K562 (cell line): Measurements from ENCODE around the gene RC3H2. TPM values are rescaled to one million over a fixed set of nuclear protein-coding genes. Genes with fewer than 3 reads are reported as not detected.

Experiments used
- ATAC-seq: fragments of 200-7000 bp; cut with Tn5 transposase; 3 replicates; pipeline ENCODE4 v1.9.1; 2020; ENCODE audit warnings: moderate library complexity
- BruUV-seq: library from RNA; stranded (reverse); fragments of 400-500 nt; replicated peaks from 2 replicates; lab custom pipeline; 2021; lab: Mats Ljungman, UMichigan
- CTCF ChIA-PET: fragments of 300-600 bp; formaldehyde crosslinking; extraction: SDS; loops from one replicate; lab custom pipeline; 2021; ENCODE audit warnings: low intra/inter-chr PET ratio; lab: Yijun Ruan, JAX
- POLR2A ChIA-PET: fragments of 300-600, 350-650 bp; sonication (Branson Sonifier 250); formaldehyde crosslinking; extraction: SDS; loops from one replicate; lab custom pipeline; 2021; ENCODE audit warnings: antibody characterized with exemption, inconsistent platforms; lab: Yijun Ruan, JAX
- DNase-seq, 4 experiments: peaks; one replicate each; pipeline versions ENCODE4 v3.0.0 to v3.0.0-alpha.2; 2011 to 2018; ENCODE audit warnings: low spot score in 3 of 4, mixed read lengths in 3 of 4; ENCODE audit errors: extremely low read depth in 1 of 4
- FAIRE-seq: peaks from 2 replicates; lab custom pipeline; 2011; peaks lifted over from hg19 to GRCh38; lab: Jason Lieb, UNC
- H2AFZ ChIP-seq: 2 replicates; pipeline ENCODE4 v1.6.0; 2011; ENCODE audit warnings: low read depth, low read length, control low read depth, inconsistent platforms
- H3K27ac ChIP-seq: fragments of 200-600 bp; 3 replicates; pipeline ENCODE4 v1.8.0; 2011; ENCODE audit warnings: low read depth, mild to moderate bottlenecking, control low read depth, inconsistent platforms, low read length, moderate library complexity, mixed read lengths; ENCODE audit errors: extremely low read depth
- H3K27me3 ChIP-seq, 2 experiments: fragments of 300-600 bp in 1 of 2; 2 replicates in 1 of 2; 3 replicates in 1 of 2; pipeline versions ENCODE4 v1.6.0 to v1.8.0; 2011; ENCODE audit warnings: inconsistent platforms in 2 of 2, low read length in 2 of 2, mild to moderate bottlenecking in 1 of 2, mixed read lengths in 1 of 2, moderate library complexity in 1 of 2; ENCODE audit not compliant: control insufficient read depth in 2 of 2, insufficient read depth in 2 of 2
- H3K36me3 ChIP-seq: fragments of 300-600 bp; 3 replicates; pipeline ENCODE4 v1.8.0; 2011; ENCODE audit warnings: mild to moderate bottlenecking, low read length, inconsistent platforms; ENCODE audit not compliant: control insufficient read depth, insufficient read depth
- H3K4me1 ChIP-seq, 2 experiments: fragments of 200-600 bp in 1 of 2; replicated peaks in 1 of 2; 2 replicates in 1 of 2; 3 replicates in 1 of 2; pipeline versions ENCODE4 v1.5.1 to v1.8.0; 2011; ENCODE audit warnings: inconsistent platforms in 2 of 2, low read length in 2 of 2, mild to moderate bottlenecking in 1 of 2, mixed read lengths in 1 of 2, moderate library complexity in 1 of 2; ENCODE audit not compliant: control insufficient read depth in 2 of 2, insufficient read depth in 2 of 2
- H3K4me2 ChIP-seq: 2 replicates; pipeline ENCODE4 v1.6.1; 2011; ENCODE audit warnings: low read length, control low read depth, inconsistent platforms, mixed read lengths; ENCODE audit not compliant: insufficient read depth
- H3K4me3 ChIP-seq: fragments of 200-600 bp; sonication (generic), shearing (Covaris generic); 2 replicates; pipeline ENCODE4 v1.5.1; 2016; ENCODE audit warnings: control low read depth, inconsistent platforms
- H3K79me2 ChIP-seq: fragments of 200-600 bp; 3 replicates; pipeline ENCODE4 v1.8.0; 2011; ENCODE audit warnings: low read length, inconsistent platforms; ENCODE audit not compliant: control insufficient read depth, insufficient read depth
- H3K9ac ChIP-seq, 2 experiments: 2 replicates each; pipeline versions ENCODE4 v1.6.0 to v1.6.1; 2011; ENCODE audit warnings: low read depth in 2 of 2, low read length in 2 of 2, control low read depth in 1 of 2, inconsistent platforms in 1 of 2, mild to moderate bottlenecking in 1 of 2, mixed read lengths in 1 of 2; ENCODE audit not compliant: insufficient read depth in 1 of 2
- H3K9me1 ChIP-seq: one replicate; pipeline ENCODE4 v1.6.0; 2011; ENCODE audit warnings: inconsistent platforms, mild to moderate bottlenecking, low read length, moderate library complexity; ENCODE audit not compliant: control insufficient read depth, insufficient read depth
- H3K9me3 ChIP-seq: replicated peaks from 2 replicates; pipeline ENCODE4 v1.5.1; 2011; ENCODE audit warnings: low read depth, low read length, inconsistent platforms; ENCODE audit not compliant: control insufficient read depth, insufficient read depth
- H4K20me1 ChIP-seq: replicated peaks from 2 replicates; pipeline ENCODE4 v1.6.1; 2011; ENCODE audit warnings: low read length, inconsistent platforms, mixed read lengths; ENCODE audit not compliant: control insufficient read depth, insufficient read depth
- CC2D1A ChIP-seq: fragments of 450-650 bp; IDR thresholded peaks from 2 replicates; pipeline ENCODE4 v1.6.1; 2017; ENCODE audit warnings: mild to moderate bottlenecking
- CCNT2 ChIP-seq: IDR thresholded peaks from 2 replicates; pipeline ENCODE4 v1.6.1; 2011; ENCODE audit warnings: borderline replicate concordance, low read depth, mild to moderate bottlenecking, moderate library complexity, mixed read lengths, low read length; ENCODE audit not compliant: insufficient read length; ENCODE audit errors: extremely low read depth
- E2F1 ChIP-seq: sonication (generic); formaldehyde crosslinking; IDR thresholded peaks from 2 replicates; pipeline ENCODE4 v1.8.1; 2023; ENCODE audit warnings: mild to moderate bottlenecking, missing genetic modification reagents, moderate library complexity
- HNRNPL ChIP-seq: fragments of 200-400 bp; formaldehyde crosslinking; IDR thresholded peaks from 2 replicates; pipeline ENCODE4 v1.6.1; 2017; ENCODE audit warnings: low read depth, mild to moderate bottlenecking, low read length
- NFE2L1 ChIP-seq: fragments of 450-650 bp; IDR thresholded peaks from 2 replicates; pipeline ENCODE4 v1.6.1; 2016; ENCODE audit warnings: missing genetic modification characterization, low read depth, mild to moderate bottlenecking, missing compliant biosample characterization, moderate library complexity, borderline replicate concordance
- TAF7 ChIP-seq: fragments of 450-650 bp; IDR thresholded peaks from 2 replicates; pipeline ENCODE4 v1.6.1; 2016; ENCODE audit warnings: missing genetic modification characterization, missing compliant biosample characterization
- TCF15 ChIP-seq: fragments of 250-450 bp; sonication (Bioruptor Pico); IDR thresholded peaks from 2 replicates; pipeline ENCODE4 v1.8.0; 2022; ENCODE audit warnings: moderate library complexity, mild to moderate bottlenecking, inconsistent platforms
- WGBS: fragments of 100-300 bp; shearing (Covaris generic); methylation state at CpG from one replicate; pipeline ENCODE4 v1.1.6; 2016; ENCODE audit warnings: low coverage, mixed read lengths; ENCODE audit not compliant: insufficient coverage; ENCODE audit errors: missing lambda C conversion rate; 5-methylcytosine and 5-hydroxymethylcytosine counted together
- in situ Hi-C: fragments of 300-500 bp; cut with MboI; formaldehyde crosslinking; loops from 4 replicates; pipeline ENCODE4 v1.15.0; 2018; ENCODE audit warnings: inconsistent platforms, mixed read lengths
- intact Hi-C: fragments of 100-400 bp; cut with micrococcal nuclease; formaldehyde crosslinking; loops from 2 replicates; pipeline ENCODE4 v1.14.2; 2022
- polyA plus RNA-seq, 8 experiments: library from polyadenylated mRNA; depleted of rRNA in 4 of 8; stranded (reverse) in 5 of 8; unstranded in 3 of 8; fragments of >200 nt; fragmentation: Nextera tagmentation in 2 of 8; fragmentation: Illumina TruSeq in 1 of 8; extraction: Ambion mirVana in 2 of 8; extraction: Trizol in 1 of 8; gene quantifications; 2 replicates each; pipeline versions ENCODE4 v1.2.1 to v1.2.3, GENCODE V29; 2011 to 2014; ENCODE audit warnings: inconsistent platforms in 1 of 8, missing spikeins in 1 of 8
- total RNA-seq, 7 experiments: library from RNA; depleted of rRNA in 6 of 7; stranded (reverse); fragments of >200 nt in 6 of 7; fragmentation: Illumina TruSeq in 2 of 7; extraction: Trizol in 2 of 7; gene quantifications; 2 replicates each; pipeline versions ENCODE4 v1.2.1 to v1.2.3, GENCODE V29; 2011 to 2021; ENCODE audit warnings: low replicate concordance in 1 of 7
- TF ChIP-seq, protein P1 (sequence below): fragments of 250-450 bp; sonication (Bioruptor Pico); IDR thresholded peaks from 2 replicates; pipeline ENCODE4 v1.4.0; 2020; ENCODE audit warnings: mild to moderate bottlenecking
- TF ChIP-seq, protein P2 (sequence below): fragments of 450-650 bp; formaldehyde crosslinking; IDR thresholded peaks from 2 replicates; pipeline ENCODE4 v1.4.0; 2022; ENCODE audit warnings: mild to moderate bottlenecking, moderate library complexity

RC3H2 gene
- total and polyA plus RNA-seq, 9 of the 15 experiments (the other 6 are each of a cell fraction or from before 2014, with no cell fraction given), result 5.6 to 35.4 (median 18.6) TPM

GRCh38 chr9:122931226-122932121 is 26.3 kb upstream of the RC3H2 start, which contains the start of gene ZBTB26:
Gene ZBTB26 (minus strand): TSS chr9:122931512. CDS start chr9:122919934, 11,578 bp downstream.
- no peaks in the 10 kb centered on the region for H3K9me3 ChIP-seq
- H3K79me2 ChIP-seq, result peaks cover 71% of the 10 kb centered on the region
- FAIRE-seq (peak; percentile 86), DNase-seq (peak; percentile 95 to 99 (median 98)), ATAC-seq (peak; percentile 98)
- H3K27ac ChIP-seq, result peak within 1 kb of the TSS; percentile 75
- peaks cover 7 to 9% of the 10 kb centered on the region in 2 experiments; a peak in 3 of 5 replicates for H3K4me1 ChIP-seq
- H3K9ac ChIP-seq, result peak within 1 kb of the TSS; percentile 87 to 98
- under 1% methylated on average over 42 of the region's 51 CpGs for WGBS
- in situ Hi-C loops (no loop called here), intact Hi-C loops (loop anchor here (1.0 kb wide), 1 partner anchor 27 kb away; no protein-coding TSS in a partner anchor)
- ChIA-PET CTCF (no interaction called here), POLR2A (interaction anchor here (0.6 to 2.8 kb wide), 13 partner anchors 8 to 1290 kb away, joined by 3 to 12 read pairs (median 3); partner anchors contain the start of genes RABGAP1, RC3H2 and ZBTB6)
- peak within 1 kb of the TSS; percentile 89 for H2AFZ ChIP-seq
- BruUV-seq, result TSS peak; percentile 65
- H4K20me1 ChIP-seq, result no peaks in the 10 kb centered on the region
- peaks cover 4% of the 10 kb centered on the region for H3K9me1 ChIP-seq
- no peaks in the 10 kb centered on the region for H3K27me3 ChIP-seq
- H3K36me3 ChIP-seq, result peaks cover 21% of the 10 kb centered on the region
- peak within 1 kb of the TSS; percentile 89 for H3K4me2 ChIP-seq
- H3K4me3 ChIP-seq, result peak within 1 kb of the TSS; percentile 69
- 0 out of 2 replicates have a peak, but pooled peaks have one; percentile 14 for TF ChIP-seq HNRNPL
- 0 out of 2 replicates have a peak, but pooled peaks have one; percentile 53 for TF ChIP-seq CC2D1A
- TF ChIP-seq E2F1 (CRISPR knock-in tag), result no peak
- TF ChIP-seq, protein P1, sequence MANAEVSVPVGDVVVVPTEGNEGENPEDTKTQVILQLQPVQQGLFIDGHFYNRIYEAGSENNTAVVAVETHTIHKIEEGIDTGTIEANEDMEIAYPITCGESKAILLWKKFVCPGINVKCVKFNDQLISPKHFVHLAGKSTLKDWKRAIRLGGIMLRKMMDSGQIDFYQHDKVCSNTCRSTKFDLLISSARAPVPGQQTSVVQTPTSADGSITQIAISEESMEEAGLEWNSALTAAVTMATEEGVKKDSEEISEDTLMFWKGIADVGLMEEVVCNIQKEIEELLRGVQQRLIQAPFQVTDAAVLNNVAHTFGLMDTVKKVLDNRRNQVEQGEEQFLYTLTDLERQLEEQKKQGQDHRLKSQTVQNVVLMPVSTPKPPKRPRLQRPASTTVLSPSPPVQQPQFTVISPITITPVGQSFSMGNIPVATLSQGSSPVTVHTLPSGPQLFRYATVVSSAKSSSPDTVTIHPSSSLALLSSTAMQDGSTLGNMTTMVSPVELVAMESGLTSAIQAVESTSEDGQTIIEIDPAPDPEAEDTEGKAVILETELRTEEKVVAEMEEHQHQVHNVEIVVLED (CRISPR knock-in tag), result 0 out of 2 replicates have a peak, but pooled peaks have one; percentile 4
- TF ChIP-seq TCF15, result no peak
- TF ChIP-seq, protein P2, sequence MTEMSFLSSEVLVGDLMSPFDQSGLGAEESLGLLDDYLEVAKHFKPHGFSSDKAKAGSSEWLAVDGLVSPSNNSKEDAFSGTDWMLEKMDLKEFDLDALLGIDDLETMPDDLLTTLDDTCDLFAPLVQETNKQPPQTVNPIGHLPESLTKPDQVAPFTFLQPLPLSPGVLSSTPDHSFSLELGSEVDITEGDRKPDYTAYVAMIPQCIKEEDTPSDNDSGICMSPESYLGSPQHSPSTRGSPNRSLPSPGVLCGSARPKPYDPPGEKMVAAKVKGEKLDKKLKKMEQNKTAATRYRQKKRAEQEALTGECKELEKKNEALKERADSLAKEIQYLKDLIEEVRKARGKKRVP (CRISPR knock-in tag), result no peak
- no peak for TF ChIP-seq NFE2L1 (tag)
- peak; percentile 51 for TF ChIP-seq CCNT2
- peak; percentile 51; the same call in 1 of the 2 replicates for TF ChIP-seq TAF7 (tag)
